Measurements from ENCODE around the gene MSI2.

DNA sequence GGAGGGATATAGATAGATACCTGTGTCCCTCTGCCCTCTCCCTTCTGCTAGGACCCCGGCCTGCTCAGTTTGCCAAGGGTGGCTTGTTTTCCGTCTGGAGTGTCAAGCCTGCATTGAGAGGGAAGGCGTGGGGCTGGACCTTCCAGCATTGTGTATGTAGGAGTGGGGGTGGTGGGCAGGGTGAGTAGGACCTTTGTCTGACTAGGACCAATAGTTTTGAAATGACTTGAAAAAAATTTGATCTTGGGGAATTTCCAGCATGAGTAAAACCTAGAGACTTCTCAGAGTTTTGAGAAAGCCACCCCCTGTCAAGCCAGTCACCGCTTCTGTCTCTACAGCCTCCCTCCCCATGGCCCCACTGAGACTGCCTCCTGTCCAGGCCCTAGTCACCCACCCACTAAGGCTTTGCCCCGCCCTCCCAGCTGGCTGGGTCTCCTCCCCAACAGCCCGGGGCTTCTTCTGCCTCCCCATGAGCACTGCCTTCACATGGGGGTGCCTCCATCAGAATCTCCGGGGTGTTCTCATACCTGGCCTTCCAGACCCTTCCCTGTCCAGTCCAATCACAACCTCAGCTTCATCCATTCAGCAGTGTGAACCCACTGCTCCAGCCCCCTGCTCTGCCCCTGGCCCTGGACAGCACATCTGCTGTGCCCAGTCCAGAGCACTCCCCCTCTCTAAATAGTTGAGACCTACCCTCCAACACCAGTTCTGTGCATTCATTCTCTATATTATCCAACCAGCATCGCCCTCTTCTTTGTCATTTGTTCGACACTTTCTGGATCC lies 207.0 kb downstream of the MSI2 start:
- TF ChIP-seq, protein P1, sequence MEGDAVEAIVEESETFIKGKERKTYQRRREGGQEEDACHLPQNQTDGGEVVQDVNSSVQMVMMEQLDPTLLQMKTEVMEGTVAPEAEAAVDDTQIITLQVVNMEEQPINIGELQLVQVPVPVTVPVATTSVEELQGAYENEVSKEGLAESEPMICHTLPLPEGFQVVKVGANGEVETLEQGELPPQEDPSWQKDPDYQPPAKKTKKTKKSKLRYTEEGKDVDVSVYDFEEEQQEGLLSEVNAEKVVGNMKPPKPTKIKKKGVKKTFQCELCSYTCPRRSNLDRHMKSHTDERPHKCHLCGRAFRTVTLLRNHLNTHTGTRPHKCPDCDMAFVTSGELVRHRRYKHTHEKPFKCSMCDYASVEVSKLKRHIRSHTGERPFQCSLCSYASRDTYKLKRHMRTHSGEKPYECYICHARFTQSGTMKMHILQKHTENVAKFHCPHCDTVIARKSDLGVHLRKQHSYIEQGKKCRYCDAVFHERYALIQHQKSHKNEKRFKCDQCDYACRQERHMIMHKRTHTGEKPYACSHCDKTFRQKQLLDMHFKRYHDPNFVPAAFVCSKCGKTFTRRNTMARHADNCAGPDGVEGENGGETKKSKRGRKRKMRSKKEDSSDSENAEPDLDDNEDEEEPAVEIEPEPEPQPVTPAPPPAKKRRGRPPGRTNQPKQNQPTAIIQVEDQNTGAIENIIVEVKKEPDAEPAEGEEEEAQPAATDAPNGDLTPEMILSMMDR (IDR thresholded peaks at IDR 0.05; ENCODE audit: low read length): no peak
- no peak for TF ChIP-seq EZH2 (IDR thresholded peaks at IDR 0.05; ENCODE audit: borderline replicate concordance, low read length)
